Breast epithelium (tissue), 4 donors: ENCODE data around the gene VWA5B2. TPM values are rescaled to one million over a fixed set of nuclear protein-coding genes. Genes with fewer than 3 reads are reported as not detected.

Experiments used
- DNase-seq, 2 donors: peaks; one replicate each; pipeline ENCODE4 v3.0.0-alpha.2; 2019; ENCODE audit warnings: low spot score in 2 of 2
- H3K27ac ChIP-seq, 2 donors: fragments of 200-600 bp; sonication (generic) in 1 of 2; one replicate each; pipeline ENCODE4 v1.5.1; 2016 to 2019; ENCODE audit warnings: mild to moderate bottlenecking in 1 of 2
- H3K27me3 ChIP-seq, 2 donors: fragments of 200-600 bp; sonication (generic) in 1 of 2; one replicate each; pipeline versions ENCODE4 v1.5.1 to v1.6.0; 2017 to 2019; ENCODE audit warnings: control low read depth in 1 of 2, mild to moderate bottlenecking in 1 of 2
- H3K36me3 ChIP-seq: fragments of 200-600 bp; one replicate; pipeline ENCODE4 v1.5.1; 2019
- H3K4me1 ChIP-seq, 2 donors: fragments of 200-600 bp; sonication (generic); one replicate each; pipeline ENCODE4 v1.5.1; 2016 to 2019; ENCODE audit warnings: control low read depth in 1 of 2
- H3K4me3 ChIP-seq, 3 donors: fragments of 200-600 bp; sonication (generic); 1 replicate in 2 of 3; 2 replicates in 1 of 3; pipeline ENCODE4 v1.5.1; 2016 to 2019; ENCODE audit warnings: mild to moderate bottlenecking in 3 of 3, moderate library complexity in 2 of 3
- H3K9me3 ChIP-seq, 2 donors: fragments of 200-600 bp; sonication (generic) in 1 of 2; one replicate each; pipeline ENCODE4 v1.5.1; 2016 to 2019; ENCODE audit warnings: control low read depth in 1 of 2
- POLR2A ChIP-seq: fragments of 450-650 bp; IDR thresholded peaks from one replicate; pipeline ENCODE4 v1.6.1; 2016; ENCODE audit warnings: antibody characterized with exemption, mild to moderate bottlenecking, moderate library complexity
- POLR2AphosphoS5 ChIP-seq, 3 donors: sonication (generic); formaldehyde crosslinking; IDR thresholded peaks; one replicate each; pipeline ENCODE4 v1.6.1; 2017; ENCODE audit warnings: antibody characterized with exemption in 3 of 3
- intact Hi-C: fragments of 100-400 bp; cut with DNase I; formaldehyde crosslinking; loops from one replicate; pipeline ENCODE4 v1.15.1; 2023; ENCODE audit warnings: low total_unique reads
- total RNA-seq, 3 donors: library from RNA; depleted of rRNA; stranded (reverse); fragments of >200 nt; gene quantifications; one replicate each; pipeline ENCODE4 v1.1.0, GENCODE V29; 2016
- TF ChIP-seq, protein P1 (sequence below), 3 donors: fragments of 450-650 bp; IDR thresholded peaks; one replicate each; pipeline ENCODE4 v1.5.1; 2016 to 2017; ENCODE audit warnings: antibody characterized with exemption in 3 of 3, mild to moderate bottlenecking in 3 of 3, moderate library complexity in 3 of 3

The VWA5B2 gene
- total RNA-seq, 3 donors from 2014 or later = 0.16 to 0.88 (median 0.33) TPM

- Histone ChIP-seq H3K9me3 (no peaks in the 10 kb centered on the region), H3K27ac (no peak overlapping the region), H3K4me1 (peaks cover 0 to 18% of the 10 kb centered on the region in 2 donors), H3K36me3 (peaks cover 9% of the 10 kb centered on the region), H3K27me3 (no peaks in the 10 kb centered on the region), H3K4me3 (no peak overlapping the region)
- TF ChIP-seq, protein P1, sequence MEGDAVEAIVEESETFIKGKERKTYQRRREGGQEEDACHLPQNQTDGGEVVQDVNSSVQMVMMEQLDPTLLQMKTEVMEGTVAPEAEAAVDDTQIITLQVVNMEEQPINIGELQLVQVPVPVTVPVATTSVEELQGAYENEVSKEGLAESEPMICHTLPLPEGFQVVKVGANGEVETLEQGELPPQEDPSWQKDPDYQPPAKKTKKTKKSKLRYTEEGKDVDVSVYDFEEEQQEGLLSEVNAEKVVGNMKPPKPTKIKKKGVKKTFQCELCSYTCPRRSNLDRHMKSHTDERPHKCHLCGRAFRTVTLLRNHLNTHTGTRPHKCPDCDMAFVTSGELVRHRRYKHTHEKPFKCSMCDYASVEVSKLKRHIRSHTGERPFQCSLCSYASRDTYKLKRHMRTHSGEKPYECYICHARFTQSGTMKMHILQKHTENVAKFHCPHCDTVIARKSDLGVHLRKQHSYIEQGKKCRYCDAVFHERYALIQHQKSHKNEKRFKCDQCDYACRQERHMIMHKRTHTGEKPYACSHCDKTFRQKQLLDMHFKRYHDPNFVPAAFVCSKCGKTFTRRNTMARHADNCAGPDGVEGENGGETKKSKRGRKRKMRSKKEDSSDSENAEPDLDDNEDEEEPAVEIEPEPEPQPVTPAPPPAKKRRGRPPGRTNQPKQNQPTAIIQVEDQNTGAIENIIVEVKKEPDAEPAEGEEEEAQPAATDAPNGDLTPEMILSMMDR (IDR thresholded peaks at IDR 0.05) = no peak
- TF ChIP-seq POLR2AphosphoS5 (IDR thresholded peaks at IDR 0.05) (no peak), POLR2A (no peak)
- no peak for DNase-seq
- intact Hi-C loops = loop anchor here (10.0 kb wide), 1 partner anchor 55 kb away; the partner anchor contains the start of genes ALG3 and EEF1AKMT4
Observed at GRCh38 chr3:184189421-184189820, 40.0 kb upstream of the VWA5B2 start.

- H3K27me3 ChIP-seq = no peaks in the 10 kb centered on the region
- intact Hi-C loops = no loop called here
- no peak for DNase-seq
- peaks cover 9% of the 10 kb centered on the region for H3K36me3 ChIP-seq
- peaks cover 0 to 6% of the 10 kb centered on the region in 2 donors for H3K4me1 ChIP-seq
- no peak for TF ChIP-seq POLR2A
- no peak for TF ChIP-seq POLR2AphosphoS5 (IDR thresholded peaks at IDR 0.05)
- TF ChIP-seq, protein P1 (IDR thresholded peaks at IDR 0.05) = no peak
- no peak overlapping the region for H3K4me3 ChIP-seq
- no peaks in the 10 kb centered on the region for H3K9me3 ChIP-seq
- H3K27ac ChIP-seq = no peak overlapping the region
Observed at GRCh38 chr3:184192889-184193288, 36.5 kb upstream of the VWA5B2 start.

- TF ChIP-seq, protein P1 (IDR thresholded peaks at IDR 0.05) = no peak
- TF ChIP-seq POLR2AphosphoS5 (IDR thresholded peaks at IDR 0.05) (no peak), POLR2A (no peak)
- no peak overlapping the region for H3K4me3 ChIP-seq
- no peaks in the 10 kb centered on the region for H3K27me3 ChIP-seq
- H3K9me3 ChIP-seq = no peaks in the 10 kb centered on the region
- H3K27ac ChIP-seq = no peak overlapping the region
- peaks cover 9% of the 10 kb centered on the region for H3K36me3 ChIP-seq
- no peak for DNase-seq
- H3K4me1 ChIP-seq = no peaks in the 10 kb centered on the region
- intact Hi-C loops = no loop called here
Observed at GRCh38 chr3:184193991-184194539, 35.3 kb upstream of the VWA5B2 start.

DNA sequence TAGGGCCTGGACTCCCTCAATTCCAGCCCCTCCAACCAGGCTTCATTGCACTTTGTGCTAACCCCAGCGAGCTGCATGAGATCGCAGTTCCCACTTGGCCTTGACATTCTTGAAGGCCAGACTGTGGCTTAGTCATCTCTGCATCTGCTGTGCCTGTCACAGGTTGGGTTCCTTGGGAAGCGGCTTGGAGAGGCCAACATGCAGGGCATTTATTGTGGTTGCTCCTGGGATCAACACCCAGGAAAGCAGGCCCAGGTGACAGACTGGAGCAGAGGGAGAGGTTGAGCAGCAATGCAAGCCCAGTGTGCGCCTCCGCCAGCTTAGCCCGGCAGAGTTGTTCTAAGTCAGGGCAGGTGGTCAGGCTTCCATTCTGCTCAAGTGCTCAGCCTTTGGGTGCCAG is 32.8 kb upstream of the VWA5B2 start:
- no peak for DNase-seq
- no peak overlapping the region for H3K4me3 ChIP-seq
- peaks cover 9% of the 10 kb centered on the region for H3K36me3 ChIP-seq
- H3K9me3 ChIP-seq = no peaks in the 10 kb centered on the region
- no peak overlapping the region for H3K27ac ChIP-seq
- H3K4me1 ChIP-seq = no peaks in the 10 kb centered on the region
- H3K27me3 ChIP-seq = no peaks in the 10 kb centered on the region
- TF ChIP-seq, protein P1 (IDR thresholded peaks at IDR 0.05) = no peak
- TF ChIP-seq POLR2A = no peak
- TF ChIP-seq POLR2AphosphoS5 (IDR thresholded peaks at IDR 0.05) = no peak
- intact Hi-C loops = no loop called here

DNA sequence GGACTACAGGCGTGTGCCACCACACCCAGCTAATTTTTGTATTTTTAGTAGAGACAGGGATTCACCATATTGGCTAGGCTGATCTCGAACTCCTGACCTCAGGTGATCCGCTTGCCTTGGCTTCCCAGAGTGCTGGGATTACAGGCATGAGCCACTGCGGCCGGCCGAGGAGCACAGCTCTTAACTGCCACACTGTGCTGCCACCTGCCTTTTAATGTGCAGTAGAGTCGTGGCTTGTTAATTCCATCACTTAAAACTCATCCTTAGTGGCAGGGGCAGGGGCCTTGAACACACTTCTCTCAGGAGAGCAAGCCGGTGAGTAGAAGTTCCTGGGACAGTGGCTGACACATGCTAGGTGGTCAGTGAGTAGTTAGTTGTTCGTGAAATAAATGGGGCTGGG is 30.9 kb upstream of the VWA5B2 start:
- Histone ChIP-seq H3K4me3 (no peak overlapping the region), H3K36me3 (peaks cover 8% of the 10 kb centered on the region), H3K27ac (no peak overlapping the region), H3K4me1 (no peaks in the 10 kb centered on the region), H3K27me3 (no peaks in the 10 kb centered on the region), H3K9me3 (no peaks in the 10 kb centered on the region)
- TF ChIP-seq, protein P1 (IDR thresholded peaks at IDR 0.05) = no peak
- TF ChIP-seq POLR2A (no peak), POLR2AphosphoS5 (IDR thresholded peaks at IDR 0.05) (no peak)
- DNase-seq = no peak
- intact Hi-C loops = no loop called here
